Ovary (tissue), 10 donors: ENCODE data around the gene FZD2. TPM values are rescaled to one million over a fixed set of nuclear protein-coding genes. Genes with fewer than 3 reads are reported as not detected.
A peak's percentile ranks its signal among the peaks of the same experiment; 100 is the strongest.
"Not testable (repeated sequence)": the region's sequence is repeated elsewhere in the genome, so short reads cannot be mapped to it uniquely, and the experiment has no call there.

ENCODE experiments used
- DNase-seq, 5 donors: peaks; one replicate each; pipeline ENCODE4 v3.0.0-alpha.2; 2019 to 2020
- H3K27ac ChIP-seq, 2 donors: fragments of 200-600 bp; one replicate each; pipeline versions ENCODE4 v1.5.1 to v1.8.0; 2019 to 2022
- H3K27me3 ChIP-seq: fragments of 200-600 bp; one replicate; pipeline ENCODE4 v1.8.0; 2022
- H3K36me3 ChIP-seq: fragments of 200-600 bp; sonication (generic); one replicate; pipeline ENCODE4 v1.5.1; 2019
- H3K4me1 ChIP-seq: one replicate; pipeline ENCODE4 v1.8.1; 2013; ENCODE audit warnings: mild to moderate bottlenecking, moderate library complexity; ENCODE audit not compliant: insufficient read depth
- H3K4me3 ChIP-seq: fragments of 200-600 bp; sonication (generic); one replicate; pipeline ENCODE4 v1.5.1; 2017
- H3K9me3 ChIP-seq, 2 donors: fragments of 200-600 bp in 1 of 2; sonication (generic) in 1 of 2; one replicate each; pipeline versions ENCODE4 v1.5.1 to v1.8.1; 2013 to 2019; ENCODE audit warnings: mild to moderate bottlenecking in 1 of 2, moderate library complexity in 1 of 2
- CTCF ChIP-seq, 3 donors: fragments of 450-650 bp in 2 of 3; fragments of 200-600 bp in 1 of 3; IDR thresholded peaks; one replicate each; pipeline versions ENCODE4 v1.5.1 to v1.8.0; 2016 to 2022; ENCODE audit warnings: antibody characterized with exemption in 3 of 3, mild to moderate bottlenecking in 1 of 3
- EP300 ChIP-seq: sonication (generic); formaldehyde crosslinking; IDR thresholded peaks from one replicate; pipeline ENCODE4 v1.6.1; 2017; ENCODE audit warnings: antibody characterized with exemption
- POLR2A ChIP-seq: fragments of 450-650 bp; IDR thresholded peaks from one replicate; pipeline ENCODE4 v1.6.1; 2017; ENCODE audit warnings: antibody characterized with exemption, mild to moderate bottlenecking, moderate library complexity
- WGBS, 3 donors: extraction: QIAGEN DNeasy Blood & Tissue Kit in 1 of 3; methylation state at CpG; one replicate each; pipeline versions ENCODE4 v1.1.5 to v1.1.7; 2013 to 2017; 5-methylcytosine and 5-hydroxymethylcytosine counted together
- intact Hi-C, 4 donors: fragments of 100-400 bp; cut with DNase I; formaldehyde crosslinking; loops; one replicate each; pipeline versions ENCODE4 v1.11.0 to v1.15.1; 2022 to 2023
- long read RNA-seq, 3 donors: library from polyadenylated mRNA in 2 of 3; unstranded in 2 of 3; transcript quantifications; one replicate each; pipeline ENCODE4 v2.0.0 and lab custom pipeline, GENCODE V29; 2021 to 2026
- polyA plus RNA-seq, 2 donors: library from polyadenylated mRNA; stranded (reverse); fragments of 200-250 nt in 1 of 2; fragments of 350-450 nt in 1 of 2; fragmentation: Illumina TruSeq in 1 of 2; extraction: RNeasy Lipid Tissue Mini Kit (QIAGEN cat#74804) in 1 of 2; gene quantifications; one replicate each; pipeline ENCODE4 v1.2.3, GENCODE V29; 2013 to 2014
- total RNA-seq, 7 donors: library from RNA; depleted of rRNA in 2 of 7; stranded (reverse); fragments of >200 nt in 2 of 7; fragmentation: NEBNext Ultra II Directional in 3 of 7; extraction: Animal tissue kit (Norgen Biotek cat#: 25700) in 3 of 7; gene quantifications; one replicate each; pipeline versions ENCODE4 v1.1.0 to v1.2.4, GENCODE V29; 2016 to 2023
- donor health status: DM: no; HTN: no; CAD: no; lungs with moderate emphysema.
- donor health status: DM: no; HTN: no; CAD: no.
- donor health status: Bipolar disorder and iron deficiency.
- donor health status: DM: yes; HTN: yes; CAD: no.
- donor health status: DM: no; HTN: no; CAD: no.
- donor health status: DM: yes; HTN: yes; CAD: no.

Gene FZD2
- total RNA-seq (10 to 100 TPM in 3 of 7 donors, 1 to 10 TPM in 4; 1.6 to 12.5 (median 9.3) TPM), polyA plus RNA-seq (1 to 10 TPM in 1 of 2 donors, under 1 TPM in 1; 0.08 to 5.3 TPM)
- long read RNA-seq, donor 1, partial matches to known transcripts: 0 of 2 reads
- long read RNA-seq, donor 1, other reads (novel, unspliced or antisense): 0 of 2 reads
- long read RNA-seq, donor 2, transcript FZD2-201 (1 exons, 2,112 nt): major isoform, 19 of 19 reads
- long read RNA-seq, donor 2, partial matches to known transcripts: 0 of 19 reads
- long read RNA-seq, donor 2, other reads (novel, unspliced or antisense): 0 of 19 reads
- long read RNA-seq, donor 3, transcript FZD2-201 (1 exons, 2,112 nt): major isoform, 48 of 48 reads
- long read RNA-seq, donor 3, partial matches to known transcripts: 0 of 48 reads
- long read RNA-seq, donor 3, other reads (novel, unspliced or antisense): 0 of 48 reads

GRCh38 chr17:44556832-44557606, at the start of gene FZD2:
Gene FZD2, plus strand, starts transcription at chr17:44557484. Its CDS starts 205 bp downstream, at chr17:44557689.
- DNase-seq: peak; percentile 86 to 89 (median 88)
- Histone ChIP-seq H3K36me3 (no peaks in the 10 kb centered on the region), H3K4me1 (peaks cover 13% of the 10 kb centered on the region), H3K9me3 (no peaks in the 10 kb centered on the region), H3K27me3 (no peaks in the 10 kb centered on the region), H3K4me3 (peak within 1 kb of the TSS; percentile 52), H3K27ac (peak within 1 kb of the TSS; percentile 63 to 73)
- 0 to 1% (median 1%) methylated on average over 43 to 49 of the region's 49 CpGs for WGBS, 3 donors
- no peak for TF ChIP-seq POLR2A
- TF ChIP-seq CTCF (IDR thresholded peaks at IDR 0.05): no peak
- no peak for TF ChIP-seq EP300
- intact Hi-C loops: loop anchor here in 1 of 4 donors (5.0 kb wide), 1 partner anchor 55 kb away; the partner anchor contains the start of gene GPATCH8

GRCh38 chr17:44511241-44512134, 45.8 kb upstream of the FZD2 start:
- H3K4me3 ChIP-seq, intact Hi-C loops, H3K9me3 ChIP-seq, H3K27me3 ChIP-seq, H3K4me1 ChIP-seq, H3K27ac ChIP-seq, DNase-seq, H3K36me3 ChIP-seq: not testable (repeated sequence)
- WGBS, 3 donors: 29 to 37% (median 31%) methylated on average over 14 of the region's 14 CpGs

- Histone ChIP-seq H3K36me3 (no peaks in the 10 kb centered on the region), H3K4me3 (no peak overlapping the region), H3K9me3 (no peaks in the 10 kb centered on the region), H3K4me1 (no peaks in the 10 kb centered on the region), H3K27me3 (no peaks in the 10 kb centered on the region), H3K27ac (no peak overlapping the region)
- 20 to 35% (median 30%) methylated on average over 3 of the region's 3 CpGs for whole genome bisulfite sequencing, 3 donors
- intact Hi-C loops: no loop called here
- no peak for DNase-seq
- TF ChIP-seq CTCF (IDR thresholded peaks at IDR 0.05) (no peak), POLR2A (no peak), EP300 (no peak)
These were observed 39.3 kb upstream of the FZD2 start for GRCh38 chr17:44518032-44518431.

GRCh38 chr17:44522883-44523671, 34.2 kb upstream of the FZD2 start:
- no peaks in the 10 kb centered on the region for H3K27me3 ChIP-seq
- 52 to 64% (median 60%) methylated on average over 14 of the region's 14 CpGs for WGBS, 3 donors
- H3K4me1 ChIP-seq: no peaks in the 10 kb centered on the region
- H3K4me3 ChIP-seq: no peak overlapping the region
- no peaks in the 10 kb centered on the region for H3K9me3 ChIP-seq
- H3K27ac ChIP-seq: no peak overlapping the region
- peak in 3 of 5 donors; percentile 21 to 64 (median 33) for DNase-seq
- intact Hi-C loops: no loop called here
- TF ChIP-seq EP300 (no peak), POLR2A (no peak), CTCF (IDR thresholded peaks at IDR 0.05) (no peak)
- no peaks in the 10 kb centered on the region for H3K36me3 ChIP-seq
